CD14-positive monocyte (primary cell): ENCODE data around the gene SNAPC4. TPM values are rescaled to one million over a fixed set of nuclear protein-coding genes. Genes with fewer than 3 reads are reported as not detected.

Experiments used
- DNase-seq, 3 donors: peaks; one replicate each; pipeline ENCODE4 v3.0.0-alpha.2; 2011 to 2022
- H2AFZ ChIP-seq: 2 replicates; pipeline ENCODE4 v1.6.0; 2012; ENCODE audit warnings: mild to moderate bottlenecking, low read depth, low read length, inconsistent platforms; ENCODE audit not compliant: insufficient read depth, poor library complexity, severe bottlenecking
- H3K27ac ChIP-seq, 2 donors: 1 replicate in 1 of 2; 2 replicates in 1 of 2; pipeline ENCODE4 v1.5.1; 2012 to 2013; ENCODE audit warnings: low read length in 2 of 2, control low read depth in 1 of 2, inconsistent platforms in 1 of 2, low read depth in 1 of 2, mild to moderate bottlenecking in 1 of 2
- H3K27me3 ChIP-seq, 2 donors: one replicate each; pipeline versions ENCODE4 v1.6.0 to v1.6.1; 2011 to 2013; ENCODE audit warnings: low read length in 2 of 2; ENCODE audit not compliant: control insufficient read depth in 2 of 2, insufficient read depth in 2 of 2
- H3K36me3 ChIP-seq, 2 donors: replicated peaks in 1 of 2; 1 replicate in 1 of 2; 2 replicates in 1 of 2; pipeline versions ENCODE4 v1.5.1 to v1.6.1; 2012 to 2013; ENCODE audit warnings: low read length in 2 of 2, control low read depth in 1 of 2, inconsistent platforms in 1 of 2, mild to moderate bottlenecking in 1 of 2; ENCODE audit not compliant: insufficient read depth in 2 of 2, control insufficient read depth in 1 of 2
- H3K4me1 ChIP-seq, 2 donors: 1 replicate in 1 of 2; 2 replicates in 1 of 2; pipeline versions ENCODE4 v1.5.1 to v1.6.1; 2012 to 2013; ENCODE audit warnings: low read length in 2 of 2, control low read depth in 1 of 2, inconsistent platforms in 1 of 2, mild to moderate bottlenecking in 1 of 2, moderate library complexity in 1 of 2; ENCODE audit not compliant: insufficient read depth in 2 of 2, control insufficient read depth in 1 of 2
- H3K4me2 ChIP-seq: replicated peaks from 2 replicates; pipeline ENCODE3; 2012; ENCODE audit warnings: low read length, moderate library complexity, mild to moderate bottlenecking; ENCODE audit not compliant: poor library complexity, severe bottlenecking; ENCODE audit errors: extremely low read depth
- H3K4me3 ChIP-seq, 3 experiments: fragments of 200-600 bp in 1 of 3; sonication (generic) in 1 of 3; replicated peaks in 1 of 3; 1 replicate in 2 of 3; 2 replicates in 1 of 3; pipeline ENCODE4 v1.5.1; 2011 to 2013; ENCODE audit warnings: low read length in 3 of 3, mild to moderate bottlenecking in 3 of 3, control low read depth in 2 of 3, low read depth in 2 of 3, inconsistent platforms in 1 of 3, moderate library complexity in 1 of 3
- H3K79me2 ChIP-seq: 2 replicates; pipeline ENCODE4 v1.6.0; 2012; ENCODE audit warnings: mild to moderate bottlenecking, control low read depth, inconsistent platforms, low read length, moderate library complexity; ENCODE audit not compliant: insufficient read depth
- H3K9ac ChIP-seq: 2 replicates; pipeline ENCODE4 v1.6.0; 2017; ENCODE audit warnings: low read length, mild to moderate bottlenecking; ENCODE audit not compliant: insufficient read depth, poor library complexity, severe bottlenecking
- H3K9me3 ChIP-seq, 2 donors: replicated peaks in 1 of 2; 1 replicate in 1 of 2; 2 replicates in 1 of 2; pipeline versions ENCODE4 v1.5.1 to v1.6.1; 2012 to 2013; ENCODE audit warnings: low read length in 2 of 2, control low read depth in 1 of 2; ENCODE audit not compliant: control insufficient read depth in 1 of 2, insufficient read depth in 1 of 2
- H4K20me1 ChIP-seq: 2 replicates; pipeline ENCODE4 v1.6.0; 2012; ENCODE audit warnings: mild to moderate bottlenecking, low read length, control low read depth, moderate library complexity; ENCODE audit not compliant: insufficient read depth
- H3K27ac Mint-ChIP-seq, 7 donors: one replicate each; pipeline ENCODE4 v1.8.0; 2020; ENCODE audit warnings: mild to moderate bottlenecking in 7 of 7, mixed read lengths in 7 of 7, moderate library complexity in 6 of 7, inconsistent platforms in 2 of 7
- H3K27me3 Mint-ChIP-seq, 3 donors: one replicate each; pipeline ENCODE4 v1.8.0; 2021 to 2022; ENCODE audit warnings: low read depth in 3 of 3, mild to moderate bottlenecking in 3 of 3, mixed read lengths in 3 of 3, moderate library complexity in 3 of 3, inconsistent platforms in 1 of 3
- H3K36me3 Mint-ChIP-seq, 2 donors: one replicate each; pipeline ENCODE4 v1.8.0; 2020; ENCODE audit warnings: mixed read lengths in 2 of 2, inconsistent platforms in 1 of 2, mild to moderate bottlenecking in 1 of 2
- H3K4me1 Mint-ChIP-seq: one replicate; pipeline ENCODE4 v1.8.0; 2020; ENCODE audit warnings: mild to moderate bottlenecking, mixed read lengths
- H3K4me3 Mint-ChIP-seq, 2 donors: one replicate each; pipeline ENCODE4 v1.8.0; 2020; ENCODE audit warnings: mild to moderate bottlenecking in 2 of 2, mixed read lengths in 2 of 2, moderate library complexity in 1 of 2
- H3K9me3 Mint-ChIP-seq, 7 donors: one replicate each; pipeline ENCODE4 v1.8.0; 2020 to 2022; ENCODE audit warnings: mixed read lengths in 7 of 7, mild to moderate bottlenecking in 6 of 7, moderate library complexity in 6 of 7, inconsistent platforms in 2 of 7
- CTCF ChIP-seq: fragments of 200-600 bp; IDR thresholded peaks from one replicate; pipeline ENCODE4 v1.8.0; 2022; ENCODE audit warnings: antibody characterized with exemption, mild to moderate bottlenecking
- WGBS: methylation state at CpG from one replicate; pipeline ENCODE4 v1.1.5; 2013; ENCODE audit warnings: missing lambda C conversion rate; ENCODE audit not compliant: insufficient coverage; 5-methylcytosine and 5-hydroxymethylcytosine counted together
- intact Hi-C, 2 donors: fragments of 100-400 bp; cut with micrococcal nuclease; formaldehyde crosslinking; loops; one replicate each; pipeline versions ENCODE4 v1.15.0 to v1.15.1; 2023
- polyA plus RNA-seq, 3 donors: library from polyadenylated mRNA; depleted of rRNA in 1 of 3; unstranded in 2 of 3; stranded (reverse) in 1 of 3; fragments of 300-500 nt in 2 of 3; fragments of >200 nt in 1 of 3; fragmentation: Illumina TruSeq in 2 of 3; gene quantifications; 1 replicate in 2 of 3; 2 replicates in 1 of 3; pipeline ENCODE4 v1.2.3, GENCODE V29; 2012 to 2021

SNAPC4 gene
- polyA plus RNA-seq, 3 donors = 0.59 to 6.7 (median 1.2) TPM

GRCh38 chr9:136359774-136360718 is 39.9 kb downstream of the SNAPC4 start:
- no peak for DNase-seq
- no peak overlapping the region for H3K4me2 ChIP-seq
- H3K9ac ChIP-seq = no peak overlapping the region
- H4K20me1 ChIP-seq = peaks cover 12% of the 10 kb centered on the region
- peaks cover 1 to 2% (median 2%) of the 10 kb centered on the region in 3 donors for H3K27me3 Mint-ChIP-seq
- no peaks in the 10 kb centered on the region for H3K36me3 Mint-ChIP-seq
- H2AFZ ChIP-seq = no peak overlapping the region
- peaks cover 7% of the 10 kb centered on the region for H3K4me1 Mint-ChIP-seq
- no peak for TF ChIP-seq CTCF
- H3K9me3 Mint-ChIP-seq = peaks cover 0 to 2% (median 0%) of the 10 kb centered on the region in 7 donors
- no peak overlapping the region for H3K27ac ChIP-seq
- WGBS = 84% methylated on average over 38 of the region's 38 CpGs
- H3K27me3 ChIP-seq = no peaks in the 10 kb centered on the region
- intact Hi-C loops = loop anchor here (5.0 to 10.0 kb wide), 4 partner anchors 42 to 125 kb away; partner anchors contain the start of genes ENTR1 (in 1 of the 2), PMPCA (in 1 of the 2), QSOX2 (in 1 of the 2) and SEC16A (in 1 of the 2)
- H3K9me3 ChIP-seq = no peaks in the 10 kb centered on the region
- H3K79me2 ChIP-seq = no peaks in the 10 kb centered on the region
- H3K36me3 ChIP-seq = no peaks in the 10 kb centered on the region
- no peak overlapping the region for H3K4me3 Mint-ChIP-seq
- H3K4me3 ChIP-seq = no peak overlapping the region
- H3K27ac Mint-ChIP-seq = no peak overlapping the region
- peaks cover 18 to 22% of the 10 kb centered on the region in 2 donors for H3K4me1 ChIP-seq

GRCh38 chr9:136358888-136359287 is 41.1 kb downstream of the SNAPC4 start:
- 78% methylated on average over 1 of the region's 2 CpGs for WGBS
- Mint-ChIP-seq H3K4me3 (no peak overlapping the region), H3K27ac (no peak overlapping the region), H3K27me3 (no peaks in the 10 kb centered on the region), H3K9me3 (no peaks in the 10 kb centered on the region), H3K4me1 (no peaks in the 10 kb centered on the region), H3K36me3 (no peaks in the 10 kb centered on the region)
- Histone ChIP-seq H4K20me1 (peaks cover 6% of the 10 kb centered on the region), H3K4me1 (peaks cover 6 to 11% of the 10 kb centered on the region in 2 donors), H3K79me2 (no peaks in the 10 kb centered on the region), H3K27me3 (no peaks in the 10 kb centered on the region), H3K36me3 (no peaks in the 10 kb centered on the region), H3K4me2 (no peak overlapping the region), H3K9me3 (no peaks in the 10 kb centered on the region), H2AFZ (no peak overlapping the region), H3K9ac (no peak overlapping the region), H3K27ac (no peak overlapping the region), H3K4me3 (no peak overlapping the region)
- no peak for TF ChIP-seq CTCF
- intact Hi-C loops = no loop called here
- no peak for DNase-seq
